ENCODE results near the gene PRPF40B.

The PRPF40B gene

GRCh38 chr12:49661746-49662145 is 38.4 kb downstream of the PRPF40B start:
- DNase-seq, result no peak

- peak; percentile 59 for DNase-seq
Observed at GRCh38 chr12:49662998-49663843, 39.9 kb downstream of the PRPF40B start.

DNA sequence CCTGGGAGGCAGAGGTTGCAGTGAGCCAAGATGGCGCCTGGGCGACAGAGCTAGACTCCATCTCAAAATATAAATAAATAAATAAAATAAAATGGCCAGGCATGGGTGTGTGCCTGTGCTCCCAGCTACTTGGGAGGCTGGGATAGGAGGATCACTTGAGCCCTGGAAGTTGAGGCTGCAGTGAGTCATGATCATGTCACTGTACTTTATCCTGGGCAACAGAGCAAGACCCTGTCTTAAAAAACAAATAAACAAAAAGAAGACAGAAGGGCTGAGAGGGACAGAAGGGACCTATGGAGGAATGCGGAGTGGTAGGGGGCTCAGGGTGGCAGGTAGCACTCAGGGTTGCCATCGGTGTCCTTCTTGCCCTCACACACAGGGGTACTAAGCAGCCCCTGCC is 40.8 kb downstream of the PRPF40B start:
- no peak for DNase-seq

GRCh38 chr12:49664591-49665239 is 41.4 kb downstream of the PRPF40B start:
- no peak for DNase-seq

GRCh38 chr12:49665384-49665783 is 42.0 kb downstream of the PRPF40B start:
- no peak for DNase-seq

DNA sequence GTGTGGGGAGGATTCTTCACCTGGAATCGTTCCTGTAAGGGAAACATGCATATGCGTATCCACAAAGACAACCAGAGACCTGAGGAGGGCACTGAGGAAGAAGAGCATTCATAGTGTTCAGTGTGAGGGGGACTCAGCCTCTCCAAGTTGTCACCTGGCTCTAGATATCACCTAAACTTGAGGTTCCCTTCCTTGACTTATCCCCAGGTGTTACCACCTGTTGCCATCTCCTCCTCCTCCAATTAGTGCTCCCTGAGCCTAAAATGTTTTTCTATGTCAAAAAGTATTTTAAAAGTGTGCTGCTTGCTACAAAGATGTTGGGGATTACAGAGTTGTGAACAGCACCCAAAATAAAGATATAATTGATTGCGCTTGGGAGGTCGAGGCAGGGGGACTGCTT is 42.8 kb downstream of the PRPF40B start:
- DNase-seq, result no peak

GRCh38 chr12:49667325-49668090 is 44.1 kb downstream of the PRPF40B start:
- DNase-seq, result no peak

GRCh38 chr12:49669796-49670195 is 46.4 kb downstream of the PRPF40B start:
- DNase-seq, result no peak

DNA sequence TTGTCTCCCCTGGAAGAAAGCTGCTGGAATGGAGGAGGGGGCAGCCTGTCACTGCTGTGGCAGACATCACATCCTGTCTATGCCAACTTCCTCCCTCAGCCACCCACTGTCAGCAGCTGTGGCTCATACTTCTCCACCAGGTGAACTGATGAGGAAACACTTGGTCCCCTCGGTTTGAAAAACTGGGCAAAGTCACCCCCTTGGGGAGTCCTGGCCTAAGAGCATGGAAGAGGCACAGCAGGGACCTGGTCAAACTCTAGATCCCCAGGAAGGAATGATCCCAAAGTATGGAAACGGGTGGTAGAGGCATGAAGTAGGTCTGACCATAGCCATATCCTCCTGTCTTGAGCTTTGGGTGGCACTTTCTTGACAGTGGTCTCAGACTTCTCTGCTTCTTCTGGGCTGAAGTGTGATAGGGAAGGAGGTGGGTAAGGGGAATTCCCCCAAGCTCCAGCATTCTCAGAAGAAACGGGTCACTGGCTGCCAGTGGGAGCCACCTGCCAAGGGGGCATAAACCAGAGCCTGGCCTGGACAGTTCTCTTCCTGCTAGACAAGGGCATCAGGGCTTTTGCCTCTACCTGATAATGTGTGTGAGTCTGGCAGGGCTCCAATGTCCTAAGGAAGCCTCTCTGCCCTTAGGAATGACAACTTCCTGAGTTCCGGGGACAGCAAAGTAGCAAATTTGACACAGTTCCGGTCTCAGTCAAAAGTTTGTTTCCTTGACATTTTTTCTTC is 47.8 kb downstream of the PRPF40B start:
- peak; percentile 51 for DNase-seq

DNA sequence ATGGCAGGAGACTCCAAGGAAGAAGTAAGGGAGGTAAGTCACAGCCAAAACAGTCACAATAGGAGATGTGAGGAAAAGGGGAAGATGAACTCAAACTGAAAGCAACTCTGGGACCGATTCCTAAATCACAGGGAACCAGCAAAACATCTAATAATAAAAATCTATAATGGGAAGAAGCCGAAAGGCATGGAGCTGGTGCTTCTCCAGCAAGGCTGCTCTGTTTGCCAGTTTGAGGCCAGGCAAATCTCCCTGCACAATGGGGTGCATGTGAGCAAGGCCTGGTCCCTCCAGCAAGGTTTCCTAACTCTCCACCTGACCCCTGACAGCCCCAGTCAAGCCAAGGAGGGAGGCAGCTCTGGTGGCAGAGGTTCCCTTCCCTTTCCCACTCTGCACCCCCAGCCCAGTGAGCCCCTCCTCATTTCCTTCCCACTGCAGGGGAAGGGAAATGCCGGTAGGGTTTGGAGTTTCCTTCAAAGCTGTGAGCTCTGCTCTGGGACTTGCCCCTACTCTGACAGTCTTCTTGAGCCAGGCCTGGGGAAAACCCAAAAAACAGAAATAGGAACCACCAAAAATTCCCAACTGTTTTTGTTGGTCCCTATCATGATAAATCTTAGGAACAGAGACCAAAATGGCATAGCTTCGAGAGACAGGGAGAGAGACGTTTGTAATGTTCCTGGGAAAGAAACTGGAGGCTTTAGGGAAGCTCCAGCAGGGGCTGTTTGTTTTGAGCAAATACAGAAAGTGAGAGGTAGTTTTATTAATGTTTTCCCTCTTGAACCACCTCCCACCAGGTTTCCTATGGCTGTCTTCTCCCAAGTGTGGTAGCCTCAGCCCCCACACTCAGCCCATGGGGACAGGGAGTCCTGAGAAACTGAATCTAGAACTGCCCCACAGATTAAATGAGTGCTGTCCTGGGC is 49.2 kb downstream of the PRPF40B start:
- DNase-seq, result no peak

GRCh38 chr12:49673446-49674317 is 50.3 kb downstream of the PRPF40B start:
- DNase-seq, result no peak

DNA sequence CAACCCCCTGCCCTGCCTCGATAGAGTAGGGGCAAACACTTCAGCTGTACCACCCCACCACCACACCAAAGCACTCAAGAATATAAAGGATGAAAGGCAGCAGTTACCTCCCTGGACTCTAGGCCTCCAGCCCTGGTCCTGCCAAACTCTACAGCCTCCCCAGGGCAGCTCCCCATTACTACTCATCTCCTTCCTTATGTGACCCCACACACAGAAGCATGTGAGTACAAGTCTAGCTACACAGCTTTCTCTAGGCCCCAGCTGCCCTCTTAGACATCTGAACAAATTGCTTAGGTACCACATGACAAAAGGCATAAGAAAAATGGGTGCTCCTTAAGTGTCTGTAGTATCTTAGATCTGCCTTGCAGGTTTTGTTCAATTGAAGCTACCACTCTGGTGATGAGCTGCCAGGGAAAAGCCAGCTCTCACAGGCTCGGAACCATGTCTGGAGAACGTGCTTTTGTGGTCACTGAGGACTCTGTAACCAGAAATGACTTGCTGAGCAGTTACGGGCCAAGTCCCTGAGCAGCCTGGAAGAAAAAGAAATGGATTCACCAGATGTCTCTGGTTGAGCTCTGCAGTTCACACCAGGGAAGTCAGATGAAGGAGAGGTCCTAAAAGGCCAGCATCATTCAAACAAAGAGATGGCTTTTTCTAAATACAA is 51.1 kb downstream of the PRPF40B start:
- no peak for DNase-seq

DNA sequence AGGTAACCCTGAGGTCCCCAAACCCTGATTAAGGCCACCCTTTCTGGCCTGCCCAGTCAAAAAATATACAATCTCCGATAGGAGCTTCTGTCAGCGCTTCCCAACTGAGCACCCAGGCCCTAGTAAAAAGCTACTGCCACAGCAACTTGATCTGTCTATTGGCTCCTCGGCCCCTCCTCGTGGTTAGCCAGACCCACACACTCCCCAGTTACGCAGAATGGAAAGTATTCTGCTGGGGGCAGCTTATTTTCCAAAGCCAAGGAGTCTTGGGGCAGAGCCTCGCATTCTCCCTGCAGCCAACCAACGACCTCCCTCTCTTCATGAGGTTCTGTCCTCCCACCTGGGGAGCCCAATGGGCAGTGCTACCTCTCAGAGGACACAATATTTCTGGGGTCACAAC is 51.8 kb downstream of the PRPF40B start:
- no peak for DNase-seq

- no peak for DNase-seq
Observed at GRCh38 chr12:49678711-49679110, 55.4 kb downstream of the PRPF40B start.

- no peak for DNase-seq
Observed at GRCh38 chr12:49680075-49680474, 56.7 kb downstream of the PRPF40B start.

GRCh38 chr12:49683599-49684309 is 60.4 kb downstream of the PRPF40B start:
- no peak for DNase-seq

DNA sequence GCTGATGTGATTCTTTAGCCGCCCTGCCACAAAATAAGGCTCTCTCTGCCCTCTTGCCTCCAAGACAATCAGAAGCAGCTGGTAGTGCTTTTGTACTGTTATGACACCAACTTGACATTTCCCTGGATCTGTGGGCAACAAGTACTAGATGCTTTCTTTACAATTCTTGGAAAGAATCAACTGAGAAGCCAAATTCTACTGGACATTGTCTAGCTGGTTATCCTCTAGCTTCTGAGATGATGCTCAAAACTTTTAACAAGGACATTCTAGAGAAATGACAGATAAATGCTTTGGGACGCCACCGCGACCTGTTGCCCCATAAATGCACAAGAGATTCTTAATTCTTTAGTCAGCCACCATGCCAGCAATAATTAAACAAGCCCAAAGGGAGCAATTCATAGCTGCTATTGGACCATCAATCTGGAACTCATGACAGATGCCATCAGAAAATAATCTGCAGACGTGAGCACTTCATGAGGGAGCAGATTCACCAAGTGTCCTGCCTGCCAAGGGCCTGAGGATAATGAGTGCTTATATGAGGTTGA is 61.0 kb downstream of the PRPF40B start:
- no peak for DNase-seq

DNA sequence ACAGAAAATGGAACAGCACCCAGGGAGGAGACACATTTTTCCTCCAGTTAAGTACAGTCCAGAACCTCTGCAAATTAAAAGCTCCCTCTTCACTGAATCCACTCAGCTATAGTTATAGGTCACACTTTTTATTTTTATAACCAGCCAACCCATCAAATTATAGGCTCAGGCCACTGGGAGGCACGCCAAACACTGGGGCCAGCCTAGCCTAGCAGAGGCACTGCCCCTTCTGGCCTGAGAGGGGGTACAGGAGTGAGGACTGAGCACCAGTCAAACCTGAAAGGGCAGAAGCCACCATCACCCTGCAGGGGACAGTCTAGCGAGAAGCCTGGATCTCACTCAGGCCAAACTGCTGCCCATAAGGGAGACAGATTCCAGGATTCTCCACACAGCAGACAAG is 64.6 kb downstream of the PRPF40B start:
- no peak for DNase-seq

DNA sequence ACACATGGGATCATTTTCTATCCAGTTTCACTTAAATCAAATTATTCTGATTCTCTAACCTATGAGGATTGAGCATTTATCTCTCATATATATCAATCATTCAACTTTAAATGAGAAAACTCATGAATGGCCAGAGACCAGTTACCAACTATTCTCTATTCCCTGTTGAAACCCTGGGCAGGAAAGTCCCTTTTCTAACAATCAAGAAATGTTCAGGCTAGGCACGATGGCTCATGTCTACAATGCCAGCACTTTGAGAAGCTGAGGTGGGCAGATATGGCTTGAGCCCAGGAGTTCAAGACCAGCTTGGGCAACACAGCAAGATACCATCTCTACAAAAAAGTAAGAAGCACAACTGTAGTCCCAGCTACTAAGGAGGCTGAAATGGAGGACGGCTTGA is 65.9 kb downstream of the PRPF40B start:
- DNase-seq, result no peak

Measured in activated CD4-positive, alpha-beta T cell treated with anti-CD3 and anti-CD28 coated beads for 1 hour (primary cell).